OCI-LY3 (cell line): Measurements from ENCODE around the gene NEUROG3.

Experiments used
- H2AFZ ChIP-seq: fragments of 200-600, 300-600 bp; shearing (Covaris generic); 2 replicates; pipeline ENCODE4 v1.6.0; 2014; ENCODE audit warnings: antibody characterized with exemption, low read depth, low read length
- H3K27ac ChIP-seq: fragments of 200-600, 300-600 bp; sonication (generic); 2 replicates; pipeline ENCODE4 v1.5.1; 2014; ENCODE audit warnings: mild to moderate bottlenecking, low read length, moderate library complexity, mixed read lengths
- H3K27me3 ChIP-seq: fragments of 200-600, 300-600 bp; sonication (generic); 2 replicates; pipeline ENCODE4 v1.6.1; 2014; ENCODE audit warnings: low read depth, low read length, mixed read lengths
- H3K36me3 ChIP-seq: fragments of 200-600, 300-600 bp; sonication (generic); replicated peaks from 2 replicates; pipeline ENCODE3; 2014; ENCODE audit warnings: low read depth, low read length, mixed read lengths
- H3K4me1 ChIP-seq: fragments of 300-600, 200-600 bp; sonication (generic); 2 replicates; pipeline ENCODE4 v1.6.1; 2014; ENCODE audit warnings: low read length, mixed read lengths
- H3K4me2 ChIP-seq: fragments of 200-600, 300-600 bp; sonication (generic); 2 replicates; pipeline ENCODE4 v1.6.1; 2014; ENCODE audit warnings: low read length, mixed read lengths
- H3K4me3 ChIP-seq: fragments of 300-600, 200-600 bp; sonication (generic); 2 replicates; pipeline ENCODE4 v1.5.1; 2014; ENCODE audit warnings: antibody characterized with exemption, mild to moderate bottlenecking, low read length, moderate library complexity
- H3K79me2 ChIP-seq: fragments of 300-600, 200-600 bp; shearing (Covaris generic); 2 replicates; pipeline ENCODE4 v1.6.1; 2014; ENCODE audit warnings: mild to moderate bottlenecking, low read length, mixed read lengths
- H3K9ac ChIP-seq: fragments of 300-600, 200-600 bp; shearing (Covaris generic); 2 replicates; pipeline ENCODE4 v1.6.0; 2014; ENCODE audit warnings: mild to moderate bottlenecking, low read length, moderate library complexity
- H3K9me3 ChIP-seq: fragments of 200-600, 300-600 bp; shearing (Covaris generic); 2 replicates; pipeline ENCODE4 v1.6.1; 2014; ENCODE audit warnings: low read length, mixed read lengths; ENCODE audit not compliant: insufficient read depth
- H4K20me1 ChIP-seq: fragments of 200-600, 300-600 bp; sonication (generic); 2 replicates; pipeline ENCODE4 v1.6.1; 2016; ENCODE audit warnings: low read length, mixed read lengths; ENCODE audit not compliant: insufficient read depth
- EZH2phosphoT487 ChIP-seq: fragments of 200-600 bp; shearing (Covaris generic); IDR thresholded peaks from 2 replicates; pipeline ENCODE4 v1.6.1; 2018; ENCODE audit warnings: antibody characterized with exemption, mixed run types, low read depth
- TF ChIP-seq, protein P1 (sequence below): fragments of 200-600, 300-600 bp; sonication (generic); IDR thresholded peaks from 2 replicates; pipeline ENCODE4 v1.5.1; 2014; ENCODE audit warnings: antibody characterized with exemption, low read length, low read depth

Gene NEUROG3

DNA sequence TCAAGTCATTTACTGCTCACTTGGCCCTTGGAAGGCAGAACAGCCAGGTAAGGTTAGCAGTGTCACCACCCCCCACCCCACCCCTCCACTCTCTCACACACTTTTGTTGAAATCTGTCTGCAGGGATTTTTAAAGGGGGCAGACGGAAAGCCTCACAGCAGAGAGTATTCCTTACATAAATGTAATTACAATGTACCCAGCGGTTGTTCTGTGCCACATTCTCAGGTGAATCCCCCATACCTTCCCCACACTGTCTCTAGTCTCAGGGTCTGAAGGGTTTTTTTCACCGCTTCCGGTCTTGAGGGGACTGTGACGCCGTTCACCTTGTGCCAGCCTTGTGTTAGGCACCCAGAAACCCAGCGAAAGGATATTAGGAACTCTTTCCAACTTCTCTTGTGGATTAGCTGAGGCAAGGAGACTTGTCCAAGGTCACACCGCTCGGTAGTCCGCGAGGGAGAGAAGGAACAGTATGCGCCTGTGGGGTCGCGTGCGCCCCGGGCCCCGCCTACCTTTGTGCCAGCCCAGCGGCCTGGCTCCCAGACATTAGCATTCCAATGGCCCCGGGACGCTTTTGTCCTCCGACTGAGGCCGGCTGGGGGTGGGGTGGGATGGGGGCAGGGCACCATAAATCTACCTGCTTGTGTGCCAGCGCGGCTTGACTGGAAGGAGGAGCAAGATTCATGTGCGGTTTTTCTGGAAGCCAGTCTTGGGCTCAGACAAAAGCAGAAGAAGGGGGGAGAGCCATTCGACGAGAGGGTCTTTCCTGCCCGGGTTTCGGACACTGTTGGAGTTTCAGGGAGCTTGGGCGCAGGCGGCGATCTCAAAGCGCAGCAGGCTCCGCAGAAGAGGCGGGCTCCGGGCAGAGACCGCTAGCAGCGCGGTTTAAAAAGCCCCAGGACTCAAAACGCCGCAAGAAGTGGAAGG, 4.5 kb downstream of the NEUROG3 start:
- H3K9ac ChIP-seq, result no peak overlapping the region
- no peaks in the 10 kb centered on the region for H4K20me1 ChIP-seq
- no peak overlapping the region for H3K4me3 ChIP-seq
- H3K4me1 ChIP-seq, result peaks cover 4% of the 10 kb centered on the region
- no peaks in the 10 kb centered on the region for H3K9me3 ChIP-seq
- H3K27ac ChIP-seq, result no peak overlapping the region
- no peak overlapping the region for H2AFZ ChIP-seq
- TF ChIP-seq, protein P1, sequence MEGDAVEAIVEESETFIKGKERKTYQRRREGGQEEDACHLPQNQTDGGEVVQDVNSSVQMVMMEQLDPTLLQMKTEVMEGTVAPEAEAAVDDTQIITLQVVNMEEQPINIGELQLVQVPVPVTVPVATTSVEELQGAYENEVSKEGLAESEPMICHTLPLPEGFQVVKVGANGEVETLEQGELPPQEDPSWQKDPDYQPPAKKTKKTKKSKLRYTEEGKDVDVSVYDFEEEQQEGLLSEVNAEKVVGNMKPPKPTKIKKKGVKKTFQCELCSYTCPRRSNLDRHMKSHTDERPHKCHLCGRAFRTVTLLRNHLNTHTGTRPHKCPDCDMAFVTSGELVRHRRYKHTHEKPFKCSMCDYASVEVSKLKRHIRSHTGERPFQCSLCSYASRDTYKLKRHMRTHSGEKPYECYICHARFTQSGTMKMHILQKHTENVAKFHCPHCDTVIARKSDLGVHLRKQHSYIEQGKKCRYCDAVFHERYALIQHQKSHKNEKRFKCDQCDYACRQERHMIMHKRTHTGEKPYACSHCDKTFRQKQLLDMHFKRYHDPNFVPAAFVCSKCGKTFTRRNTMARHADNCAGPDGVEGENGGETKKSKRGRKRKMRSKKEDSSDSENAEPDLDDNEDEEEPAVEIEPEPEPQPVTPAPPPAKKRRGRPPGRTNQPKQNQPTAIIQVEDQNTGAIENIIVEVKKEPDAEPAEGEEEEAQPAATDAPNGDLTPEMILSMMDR, result no peak
- TF ChIP-seq EZH2phosphoT487, result no peak
- no peak overlapping the region for H3K4me2 ChIP-seq
- no peaks in the 10 kb centered on the region for H3K27me3 ChIP-seq
- no peaks in the 10 kb centered on the region for H3K79me2 ChIP-seq
- H3K36me3 ChIP-seq, result no peaks in the 10 kb centered on the region

DNA sequence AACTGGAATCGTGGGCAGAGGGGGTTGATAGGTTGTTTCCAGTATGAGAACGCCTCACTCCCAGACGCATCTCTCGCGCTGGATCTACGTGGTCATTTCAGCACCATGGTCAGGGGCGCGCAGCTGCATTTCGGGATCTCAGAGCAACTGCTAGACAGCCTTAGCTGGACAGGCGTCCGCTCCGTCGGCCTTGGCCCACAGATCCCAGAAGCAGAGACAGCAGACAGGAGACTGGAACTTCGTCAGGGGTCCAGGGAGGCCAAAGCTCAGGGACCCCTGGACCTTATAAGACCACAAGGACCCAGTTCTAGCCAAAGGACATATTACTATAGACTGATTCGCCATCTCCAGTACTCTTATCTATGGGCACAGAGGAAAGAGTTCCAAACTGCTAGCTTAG, 5.3 kb downstream of the NEUROG3 start:
- Histone ChIP-seq H3K79me2 (no peaks in the 10 kb centered on the region), H3K27ac (no peak overlapping the region), H3K9me3 (no peaks in the 10 kb centered on the region), H3K36me3 (no peaks in the 10 kb centered on the region), H4K20me1 (no peaks in the 10 kb centered on the region), H3K4me1 (no peaks in the 10 kb centered on the region), H3K27me3 (no peaks in the 10 kb centered on the region), H3K4me3 (no peak overlapping the region), H3K4me2 (no peak overlapping the region), H3K9ac (no peak overlapping the region), H2AFZ (no peak overlapping the region)
- TF ChIP-seq, protein P1, result no peak
- TF ChIP-seq EZH2phosphoT487, result no peak

DNA sequence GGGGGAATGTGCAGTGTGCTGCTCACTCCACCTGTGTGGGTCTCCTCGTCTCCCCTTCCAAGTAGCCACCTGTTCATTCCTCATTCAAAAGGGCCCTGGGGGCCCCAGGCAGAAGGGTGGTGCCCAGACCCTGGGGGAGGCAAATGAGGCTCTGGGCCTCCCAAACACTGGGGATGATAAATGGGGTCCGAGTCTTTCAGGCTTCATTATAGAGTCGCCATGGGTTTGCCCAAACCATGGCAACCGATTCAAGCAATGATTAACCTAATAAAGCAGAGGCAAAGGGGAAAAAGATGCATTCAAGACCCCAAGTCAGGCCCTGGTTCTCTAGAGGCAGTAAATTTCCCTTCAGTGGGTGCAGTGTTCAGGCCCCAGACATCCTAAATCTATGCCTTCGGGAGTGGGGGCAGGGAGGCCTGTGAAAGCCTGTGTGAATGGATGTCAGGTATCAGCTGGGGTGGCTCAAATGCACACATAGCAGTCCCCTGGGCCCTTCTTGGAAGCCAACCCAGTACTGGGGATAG, 10.4 kb downstream of the NEUROG3 start:
- no peaks in the 10 kb centered on the region for H4K20me1 ChIP-seq

GRCh38 chr10:69559525-69559924, 13.7 kb downstream of the NEUROG3 start:
- Histone ChIP-seq H2AFZ (no peak overlapping the region), H3K4me2 (no peak overlapping the region), H3K79me2 (no peaks in the 10 kb centered on the region), H3K27ac (no peak overlapping the region), H3K4me1 (no peaks in the 10 kb centered on the region), H3K36me3 (no peaks in the 10 kb centered on the region), H3K9me3 (no peaks in the 10 kb centered on the region), H3K27me3 (no peaks in the 10 kb centered on the region), H3K4me3 (no peak overlapping the region), H4K20me1 (no peaks in the 10 kb centered on the region), H3K9ac (no peak overlapping the region)
- no peak for TF ChIP-seq EZH2phosphoT487
- TF ChIP-seq, protein P1, result no peak

More for the DNA sequence above, 10.4 kb downstream of the NEUROG3 start:
- no peaks in the 10 kb centered on the region for H3K27me3 ChIP-seq
- no peaks in the 10 kb centered on the region for H3K4me1 ChIP-seq
- no peaks in the 10 kb centered on the region for H3K36me3 ChIP-seq
- H3K9ac ChIP-seq, result no peak overlapping the region
- no peak overlapping the region for H3K27ac ChIP-seq
- TF ChIP-seq, protein P1, result no peak
- TF ChIP-seq EZH2phosphoT487, result no peak
- no peaks in the 10 kb centered on the region for H3K9me3 ChIP-seq
- H2AFZ ChIP-seq, result no peak overlapping the region
- H3K4me3 ChIP-seq, result no peak overlapping the region
- no peaks in the 10 kb centered on the region for H3K79me2 ChIP-seq
- no peak overlapping the region for H3K4me2 ChIP-seq
